SK-N-SH treated with all-trans-retinoic acid at 6 μM for 48 hours (cell line): ENCODE measurements around the gene G6PC1.

Experiments used
- ATAC-seq: fragments of 200-7000 bp; cut with Tn5 transposase; 3 replicates; pipeline ENCODE4 v1.9.1; 2020; ENCODE audit warnings: mild to moderate bottlenecking, moderate library complexity
- ARNTL ChIP-seq: fragments of 450-650 bp; formaldehyde crosslinking; IDR thresholded peaks from 2 replicates; pipeline ENCODE4 v1.5.0; 2020; ENCODE audit warnings: low read depth, mild to moderate bottlenecking, moderate library complexity, borderline replicate concordance
- BACH2 ChIP-seq: fragments of 250-450 bp; sonication (Bioruptor Pico); IDR thresholded peaks from 2 replicates; pipeline ENCODE4 v1.9.0; 2021; ENCODE audit warnings: mild to moderate bottlenecking, borderline replicate concordance
- CREB5 ChIP-seq: fragments of 250-450 bp; sonication (Bioruptor Pico); IDR thresholded peaks from 2 replicates; pipeline ENCODE4 v1.5.1; 2020; ENCODE audit warnings: low read depth, mild to moderate bottlenecking, moderate library complexity
- CSDC2 ChIP-seq: fragments of 250-450 bp; sonication (Bioruptor Pico); IDR thresholded peaks from 2 replicates; pipeline ENCODE4 v1.5.0; 2020; ENCODE audit warnings: mild to moderate bottlenecking, moderate library complexity
- CSRNP3 ChIP-seq: fragments of 250-450 bp; sonication (Bioruptor Pico); IDR thresholded peaks from 2 replicates; pipeline ENCODE4 v1.5.1; 2021; ENCODE audit warnings: mild to moderate bottlenecking, moderate library complexity
- ESRRG ChIP-seq: fragments of 250-450 bp; sonication (Bioruptor Pico); IDR thresholded peaks from 2 replicates; pipeline ENCODE4 v1.6.1; 2021; ENCODE audit warnings: mild to moderate bottlenecking
- GLIS3 ChIP-seq: fragments of 250-450 bp; sonication (Bioruptor Pico); IDR thresholded peaks from 2 replicates; pipeline ENCODE4 v1.5.0; 2020; ENCODE audit warnings: mild to moderate bottlenecking, moderate library complexity
- ISL1 ChIP-seq: fragments of 250-450 bp; sonication (Bioruptor Pico); IDR thresholded peaks from 2 replicates; pipeline ENCODE4 v2.1.2; 2022; ENCODE audit warnings: mild to moderate bottlenecking, moderate library complexity
- OSR1 ChIP-seq: fragments of 250-450 bp; sonication (Bioruptor Pico); IDR thresholded peaks from 2 replicates; pipeline ENCODE4 v1.8.0; 2022; ENCODE audit warnings: moderate library complexity, mild to moderate bottlenecking, inconsistent platforms
- PATZ1 ChIP-seq: fragments of 250-450 bp; sonication (Bioruptor Pico); IDR thresholded peaks from 2 replicates; pipeline ENCODE4 v1.8.0; 2020; ENCODE audit warnings: mild to moderate bottlenecking, moderate library complexity, borderline replicate concordance
- POU6F1 ChIP-seq: fragments of 250-450 bp; sonication (Bioruptor Pico); IDR thresholded peaks from 2 replicates; pipeline ENCODE4 v1.8.0; 2021; ENCODE audit warnings: low read depth, mild to moderate bottlenecking, moderate library complexity, borderline replicate concordance
- PPARA ChIP-seq: fragments of 250-450 bp; sonication (Bioruptor Pico); IDR thresholded peaks from 2 replicates; pipeline ENCODE4 v1.5.0; 2020; ENCODE audit warnings: mild to moderate bottlenecking, borderline replicate concordance
- RARB ChIP-seq: fragments of 250-450 bp; sonication (Bioruptor Pico); IDR thresholded peaks from 2 replicates; pipeline ENCODE4 v1.8.0; 2021; ENCODE audit warnings: mild to moderate bottlenecking, moderate library complexity
- SNAI2 ChIP-seq: fragments of 250-450 bp; sonication (Bioruptor Pico); IDR thresholded peaks from 2 replicates; pipeline ENCODE4 v1.5.0; 2020; ENCODE audit warnings: mild to moderate bottlenecking, moderate library complexity
- TCF4 ChIP-seq: fragments of 250-450 bp; sonication (Bioruptor Pico); IDR thresholded peaks from 2 replicates; pipeline ENCODE4 v1.8.0; 2021; ENCODE audit warnings: mild to moderate bottlenecking, moderate library complexity, borderline replicate concordance
- TOX ChIP-seq: fragments of 250-450 bp; sonication (Bioruptor Pico); IDR thresholded peaks from 2 replicates; pipeline ENCODE4 v1.8.0; 2021; ENCODE audit warnings: mild to moderate bottlenecking, moderate library complexity, borderline replicate concordance
- TSHZ2 ChIP-seq: fragments of 250-450 bp; sonication (Bioruptor Pico); IDR thresholded peaks from 2 replicates; pipeline ENCODE4 v1.5.0; 2020; ENCODE audit warnings: mild to moderate bottlenecking, moderate library complexity
- ZC3H10 ChIP-seq: fragments of 250-450 bp; sonication (Bioruptor Pico); IDR thresholded peaks from 2 replicates; pipeline ENCODE4 v1.5.1; 2021; ENCODE audit warnings: mild to moderate bottlenecking, moderate library complexity
- ZFP3 ChIP-seq: fragments of 250-450 bp; sonication (Bioruptor Pico); IDR thresholded peaks from 2 replicates; pipeline ENCODE4 v1.5.0; 2020; ENCODE audit warnings: mild to moderate bottlenecking, moderate library complexity
- ZFP30 ChIP-seq: fragments of 450-650 bp; formaldehyde crosslinking; IDR thresholded peaks from 2 replicates; pipeline ENCODE4 v1.5.0; 2022; ENCODE audit warnings: mild to moderate bottlenecking, moderate library complexity
- ZNF565 ChIP-seq: fragments of 450-650 bp; formaldehyde crosslinking; conservative IDR thresholded peaks from 2 replicates; pipeline ENCODE4 v1.5.0; 2020; ENCODE audit warnings: low read depth, mild to moderate bottlenecking, moderate library complexity
- ZNF70 ChIP-seq: fragments of 450-650 bp; formaldehyde crosslinking; IDR thresholded peaks from 2 replicates; pipeline ENCODE4 v1.5.0; 2020; ENCODE audit warnings: mild to moderate bottlenecking, moderate library complexity
- ZNF8 ChIP-seq: fragments of 450-650 bp; formaldehyde crosslinking; IDR thresholded peaks from 2 replicates; pipeline ENCODE4 v1.5.0; 2020; ENCODE audit warnings: mild to moderate bottlenecking, moderate library complexity

G6PC1 gene

GRCh38 chr17:42853597-42853967 lies 47.0 kb upstream of the G6PC1 start:
- no peak for ATAC-seq
- no peak for TF ChIP-seq ISL1 (CRISPR knock-in tag)
- no peak for TF ChIP-seq SNAI2 (CRISPR knock-in tag)
- no peak for TF ChIP-seq CSRNP3
- no peak for TF ChIP-seq TOX (CRISPR knock-in tag)
- no peak for TF ChIP-seq CSDC2 (CRISPR knock-in tag)
- no peak for TF ChIP-seq ZFP3 (CRISPR knock-in tag)
- TF ChIP-seq PATZ1: no peak
- no peak for TF ChIP-seq ZC3H10
- TF ChIP-seq BACH2 (CRISPR knock-in tag): no peak
- no peak for TF ChIP-seq ZNF565 (CRISPR knock-in tag)
- no peak for TF ChIP-seq CREB5 (CRISPR knock-in tag)
- TF ChIP-seq POU6F1: no peak
- no peak for TF ChIP-seq PPARA
- TF ChIP-seq GLIS3 (CRISPR knock-in tag): no peak
- TF ChIP-seq, all 23 proteins: peak for 0

GRCh38 chr17:42853968-42854790 lies 46.4 kb upstream of the G6PC1 start:
- no peak for ATAC-seq
- TF ChIP-seq ZNF565 (CRISPR knock-in tag) (no peak), CSDC2 (CRISPR knock-in tag) (no peak), GLIS3 (CRISPR knock-in tag) (no peak), PPARA (no peak), CSRNP3 (no peak), RARB (CRISPR knock-in tag) (no peak), ARNTL (no peak), ZFP30 (no peak), ESRRG (CRISPR knock-in tag) (no peak), TCF4 (CRISPR knock-in tag) (no peak), POU6F1 (no peak), ZNF8 (CRISPR knock-in tag) (no peak), OSR1 (CRISPR knock-in tag) (no peak), TSHZ2 (CRISPR knock-in tag) (no peak), ZNF70 (CRISPR knock-in tag) (no peak), TOX (CRISPR knock-in tag) (no peak), ZFP3 (CRISPR knock-in tag) (no peak), CREB5 (CRISPR knock-in tag) (no peak), ISL1 (CRISPR knock-in tag) (no peak), BACH2 (CRISPR knock-in tag) (no peak)
